Smooth muscle cell (in vitro differentiated cells): ENCODE measurements around the gene NTRK2. TPM values are rescaled to one million over a fixed set of nuclear protein-coding genes. Genes with fewer than 3 reads are reported as not detected.
A peak's percentile ranks its signal among the peaks of the same experiment; 100 is the strongest.

Experiments used
- DNase-seq: peaks from one replicate; lab custom pipeline; 2025; ENCODE audit not compliant: unreplicated experiment; lab: John Stamatoyannopoulos, UW
- H2AFZ ChIP-seq: fragments of 200-600 bp; sonication (generic); 2 replicates; pipeline ENCODE4 v1.6.0; 2016; ENCODE audit warnings: antibody characterized with exemption, low read depth, mild to moderate bottlenecking
- H3F3A ChIP-seq: fragments of 200-600 bp; sonication (generic); 2 replicates; pipeline ENCODE4 v1.6.0; 2017; ENCODE audit warnings: antibody characterized with exemption, low read depth
- H3K27ac ChIP-seq: fragments of 200-600 bp; sonication (generic); 2 replicates; pipeline ENCODE4 v1.5.1; 2016; ENCODE audit warnings: low read depth, mild to moderate bottlenecking
- H3K27me3 ChIP-seq: fragments of 200-600 bp; sonication (generic); 2 replicates; pipeline ENCODE4 v1.6.1; 2016; ENCODE audit warnings: low read depth, mild to moderate bottlenecking
- H3K36me3 ChIP-seq: fragments of 200-600 bp; sonication (generic); 2 replicates; pipeline ENCODE4 v1.5.1; 2016; ENCODE audit warnings: low read depth
- H3K4me1 ChIP-seq: fragments of 200-600 bp; sonication (generic); 2 replicates; pipeline ENCODE4 v1.5.1; 2016; ENCODE audit warnings: low read depth
- H3K4me2 ChIP-seq: fragments of 200-600 bp; sonication (generic); 2 replicates; pipeline ENCODE4 v1.6.0; 2016; ENCODE audit warnings: mild to moderate bottlenecking
- H3K4me3 ChIP-seq: fragments of 200-600 bp; sonication (generic); 2 replicates; pipeline ENCODE4 v1.5.1; 2016; ENCODE audit warnings: mild to moderate bottlenecking
- H3K79me2 ChIP-seq: fragments of 200-600 bp; sonication (generic); 2 replicates; pipeline ENCODE4 v1.6.0; 2016; ENCODE audit warnings: low read depth, mild to moderate bottlenecking
- H3K9ac ChIP-seq: fragments of 200-600 bp; sonication (generic); 2 replicates; pipeline ENCODE4 v1.6.0; 2016; ENCODE audit warnings: low read depth
- H3K9me3 ChIP-seq: fragments of 200-600 bp; sonication (generic); replicated peaks from 2 replicates; pipeline ENCODE4 v1.5.1; 2016; ENCODE audit warnings: low read depth
- H4K20me1 ChIP-seq: fragments of 200-600 bp; sonication (generic); 2 replicates; pipeline ENCODE4 v1.6.0; 2016; ENCODE audit warnings: low read depth
- WGBS: methylation state at CpG from one replicate; pipeline ENCODE4 v1.1.7; 2016; ENCODE audit warnings: low lambda C conversion rate; 5-methylcytosine and 5-hydroxymethylcytosine counted together
- polyA plus RNA-seq: library from polyadenylated mRNA; unstranded; fragments of >200 nt; fragmentation: Nextera tagmentation; extraction: Ambion mirVana; gene quantifications from 2 replicates; pipeline ENCODE4 v1.2.1, GENCODE V29; 2016
- total RNA-seq: library from RNA; depleted of rRNA; stranded (reverse); fragments of >200 nt; gene quantifications from 2 replicates; pipeline ENCODE4 v1.2.3, GENCODE V29; 2014
- TF ChIP-seq, protein P1 (sequence below): fragments of 200-600 bp; sonication (generic); IDR thresholded peaks from 2 replicates; pipeline ENCODE4 v1.5.1; 2017; ENCODE audit warnings: borderline replicate concordance, mild to moderate bottlenecking, antibody characterized with exemption; ENCODE audit not compliant: insufficient read depth, poor library complexity, severe bottlenecking

NTRK2 gene
- total and polyA plus RNA-seq, 2 experiments from 2014 or later: 1.7 to 3.9 TPM

DNA sequence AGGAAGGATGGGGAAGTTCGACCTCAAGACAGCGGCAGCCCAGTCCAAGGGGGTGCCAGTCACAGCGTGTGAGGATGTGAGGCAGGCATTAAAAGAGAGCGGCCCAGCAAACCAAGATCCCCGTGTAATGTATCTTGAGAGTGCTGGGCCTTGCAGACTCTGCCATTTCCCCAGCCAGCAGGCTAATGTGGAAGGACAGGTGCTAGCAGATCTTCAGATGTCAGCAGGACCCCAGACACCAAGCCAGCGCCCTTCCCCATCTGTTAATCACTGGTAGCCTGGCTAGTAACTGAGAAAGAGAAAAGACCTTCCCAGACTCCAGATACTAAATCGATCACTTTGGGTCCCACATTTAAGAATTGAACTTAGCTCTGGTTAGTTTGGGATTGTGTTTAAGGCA, 62.2 kb downstream of the NTRK2 start:
- DNase-seq: no peak
- Histone ChIP-seq H3K27ac (no peak overlapping the region), H3K36me3 (no peaks in the 10 kb centered on the region), H3K79me2 (no peaks in the 10 kb centered on the region), H3K4me2 (no peak overlapping the region), H3K4me3 (no peak overlapping the region), H3K27me3 (peaks cover 6% of the 10 kb centered on the region), H2AFZ (no peak overlapping the region), H4K20me1 (no peaks in the 10 kb centered on the region), H3F3A (no peaks in the 10 kb centered on the region), H3K9me3 (no peaks in the 10 kb centered on the region), H3K9ac (no peak overlapping the region), H3K4me1 (peaks cover 10% of the 10 kb centered on the region)
- TF ChIP-seq, protein P1, sequence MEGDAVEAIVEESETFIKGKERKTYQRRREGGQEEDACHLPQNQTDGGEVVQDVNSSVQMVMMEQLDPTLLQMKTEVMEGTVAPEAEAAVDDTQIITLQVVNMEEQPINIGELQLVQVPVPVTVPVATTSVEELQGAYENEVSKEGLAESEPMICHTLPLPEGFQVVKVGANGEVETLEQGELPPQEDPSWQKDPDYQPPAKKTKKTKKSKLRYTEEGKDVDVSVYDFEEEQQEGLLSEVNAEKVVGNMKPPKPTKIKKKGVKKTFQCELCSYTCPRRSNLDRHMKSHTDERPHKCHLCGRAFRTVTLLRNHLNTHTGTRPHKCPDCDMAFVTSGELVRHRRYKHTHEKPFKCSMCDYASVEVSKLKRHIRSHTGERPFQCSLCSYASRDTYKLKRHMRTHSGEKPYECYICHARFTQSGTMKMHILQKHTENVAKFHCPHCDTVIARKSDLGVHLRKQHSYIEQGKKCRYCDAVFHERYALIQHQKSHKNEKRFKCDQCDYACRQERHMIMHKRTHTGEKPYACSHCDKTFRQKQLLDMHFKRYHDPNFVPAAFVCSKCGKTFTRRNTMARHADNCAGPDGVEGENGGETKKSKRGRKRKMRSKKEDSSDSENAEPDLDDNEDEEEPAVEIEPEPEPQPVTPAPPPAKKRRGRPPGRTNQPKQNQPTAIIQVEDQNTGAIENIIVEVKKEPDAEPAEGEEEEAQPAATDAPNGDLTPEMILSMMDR: no peak
- WGBS: 93% methylated on average over 7 of the region's 7 CpGs

DNA sequence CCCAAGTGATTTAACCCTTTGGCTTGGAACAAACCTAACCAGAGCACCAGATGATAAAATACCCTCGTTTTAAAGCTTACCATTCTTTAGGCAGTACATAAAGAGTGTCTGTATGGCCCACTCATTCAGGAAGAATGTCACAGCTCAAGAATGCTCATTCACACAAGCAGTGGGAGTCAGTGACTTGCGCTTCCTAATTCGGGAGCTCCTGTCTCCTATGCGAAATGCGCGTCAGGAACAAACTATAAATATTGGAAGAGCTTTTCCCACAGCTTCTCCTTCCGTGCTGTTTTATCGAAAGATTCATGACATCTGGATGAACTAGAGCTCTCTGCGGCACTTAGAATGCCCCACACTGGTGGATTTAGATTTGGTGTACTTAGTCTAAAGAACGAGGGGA, 66.6 kb downstream of the NTRK2 start:
- peak overlapping the region; percentile 79 for H3K27ac ChIP-seq
- no peaks in the 10 kb centered on the region for H3K9me3 ChIP-seq
- peaks cover 12% of the 10 kb centered on the region for H3K4me1 ChIP-seq
- DNase-seq: no peak
- H3K79me2 ChIP-seq: no peaks in the 10 kb centered on the region
- no peaks in the 10 kb centered on the region for H3F3A ChIP-seq
- peaks cover 6% of the 10 kb centered on the region for H3K27me3 ChIP-seq
- H3K4me3 ChIP-seq: peak overlapping the region; percentile 28
- no peaks in the 10 kb centered on the region for H4K20me1 ChIP-seq
- peak overlapping the region; percentile 82 for H3K4me2 ChIP-seq
- peak overlapping the region; percentile 51 for H3K9ac ChIP-seq
- WGBS: 18% methylated on average over 10 of the region's 10 CpGs
- no peaks in the 10 kb centered on the region for H3K36me3 ChIP-seq
- H2AFZ ChIP-seq: peak overlapping the region; percentile 81
- TF ChIP-seq, protein P1: no peak

DNA sequence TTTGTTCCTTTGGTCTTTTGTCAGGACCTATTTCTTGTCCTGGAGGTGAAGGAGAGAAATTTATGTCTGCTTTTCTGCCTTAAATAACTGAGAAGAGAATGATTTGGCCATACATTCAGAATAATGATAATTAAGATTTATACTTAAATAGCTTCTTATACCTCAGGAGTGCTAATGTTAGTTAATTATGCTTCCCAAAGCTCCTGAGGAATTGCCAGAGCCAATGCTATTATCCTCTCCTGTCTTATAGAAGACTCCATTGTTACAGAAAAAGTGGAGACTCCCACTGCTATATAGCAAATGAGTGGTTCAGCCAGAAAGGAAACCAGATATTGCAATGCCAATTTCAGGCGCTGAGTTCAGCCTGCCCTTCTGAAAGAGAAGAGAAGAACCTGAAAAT, 67.0 kb downstream of the NTRK2 start:
- H3K9me3 ChIP-seq: no peaks in the 10 kb centered on the region
- no peaks in the 10 kb centered on the region for H4K20me1 ChIP-seq
- no peaks in the 10 kb centered on the region for H3K36me3 ChIP-seq
- TF ChIP-seq, protein P1: no peak
- peak overlapping the region; percentile 82 for H3K4me2 ChIP-seq
- WGBS: 68% methylated on average over 1 of the region's 1 CpG
- H3K4me3 ChIP-seq: peak overlapping the region; percentile 28
- H3K79me2 ChIP-seq: no peaks in the 10 kb centered on the region
- peak overlapping the region; percentile 81 for H2AFZ ChIP-seq
- DNase-seq: no peak
- H3F3A ChIP-seq: no peaks in the 10 kb centered on the region
- peaks cover 6% of the 10 kb centered on the region for H3K27me3 ChIP-seq
- peak overlapping the region; percentile 79 for H3K27ac ChIP-seq
- H3K9ac ChIP-seq: peak overlapping the region; percentile 51
- peaks cover 12% of the 10 kb centered on the region for H3K4me1 ChIP-seq

DNA sequence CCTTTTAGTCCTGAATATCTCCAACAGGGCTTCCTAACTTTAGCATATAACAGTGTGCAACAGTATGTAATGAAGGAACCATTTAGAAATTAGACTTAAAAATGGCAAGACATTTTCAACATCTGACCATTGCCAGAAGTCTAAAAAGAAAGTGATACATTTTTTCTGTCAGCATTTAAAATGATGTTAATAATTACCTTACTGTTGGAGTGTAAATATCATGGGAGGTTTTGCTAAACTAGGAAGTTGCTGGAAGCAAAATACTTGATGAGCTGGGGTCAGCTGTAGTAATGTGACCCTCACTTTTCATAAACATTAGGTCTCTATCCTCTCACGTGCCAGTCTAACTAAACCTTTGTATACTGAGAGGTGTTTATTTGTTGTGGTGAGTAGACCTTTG, 68.8 kb downstream of the NTRK2 start:
- Histone ChIP-seq H3K36me3 (no peaks in the 10 kb centered on the region), H3K27me3 (no peaks in the 10 kb centered on the region), H3K9me3 (no peaks in the 10 kb centered on the region), H3K9ac (no peak overlapping the region), H3K4me2 (no peak overlapping the region), H3F3A (no peaks in the 10 kb centered on the region), H3K79me2 (no peaks in the 10 kb centered on the region), H3K27ac (no peak overlapping the region), H4K20me1 (no peaks in the 10 kb centered on the region), H2AFZ (no peak overlapping the region), H3K4me3 (no peak overlapping the region), H3K4me1 (peaks cover 12% of the 10 kb centered on the region)
- DNase-seq: no peak
- TF ChIP-seq, protein P1: no peak
- WGBS: 65% methylated on average over 1 of the region's 1 CpG
